Esophagus squamous epithelium (tissue), 4 donors: ENCODE measurements around the gene AUTS2.

Source experiments
- POLR2A ChIP-seq, 4 donors: fragments of 450-650 bp; IDR thresholded peaks; one replicate each; pipeline ENCODE4 v1.6.1; 2017; ENCODE audit warnings: antibody characterized with exemption in 4 of 4, mild to moderate bottlenecking in 4 of 4, moderate library complexity in 3 of 4
- TF ChIP-seq, protein P1 (sequence below), 6 experiments: fragments of 450-650 bp in 4 of 6; fragments of 200-600 bp in 2 of 6; sonication (generic) in 2 of 6; IDR thresholded peaks; one replicate each; pipeline ENCODE4 v1.5.1; 2016 to 2019; ENCODE audit warnings: antibody characterized with exemption in 6 of 6, mild to moderate bottlenecking in 4 of 6, moderate library complexity in 4 of 6

DNA sequence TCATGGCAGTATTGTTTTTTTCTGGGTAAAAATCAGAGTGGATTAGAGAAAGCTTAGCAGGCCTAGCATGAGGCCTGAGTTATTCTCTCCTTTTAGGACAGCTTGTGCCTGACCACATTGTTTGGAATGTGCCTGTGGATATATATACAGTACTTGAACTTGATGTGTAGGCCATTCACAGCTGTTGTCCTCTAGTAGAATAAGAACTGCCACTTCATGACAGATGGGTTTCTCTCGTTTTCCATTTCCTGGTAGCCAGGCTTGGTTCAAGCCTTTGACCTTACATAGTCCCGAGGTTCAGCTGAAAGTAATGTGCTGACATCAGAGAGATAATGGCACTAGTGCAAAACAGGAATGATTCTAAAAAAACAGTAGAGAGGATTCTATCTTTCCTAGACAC is 473.9 kb downstream of the AUTS2 start:
- TF ChIP-seq, protein P1, sequence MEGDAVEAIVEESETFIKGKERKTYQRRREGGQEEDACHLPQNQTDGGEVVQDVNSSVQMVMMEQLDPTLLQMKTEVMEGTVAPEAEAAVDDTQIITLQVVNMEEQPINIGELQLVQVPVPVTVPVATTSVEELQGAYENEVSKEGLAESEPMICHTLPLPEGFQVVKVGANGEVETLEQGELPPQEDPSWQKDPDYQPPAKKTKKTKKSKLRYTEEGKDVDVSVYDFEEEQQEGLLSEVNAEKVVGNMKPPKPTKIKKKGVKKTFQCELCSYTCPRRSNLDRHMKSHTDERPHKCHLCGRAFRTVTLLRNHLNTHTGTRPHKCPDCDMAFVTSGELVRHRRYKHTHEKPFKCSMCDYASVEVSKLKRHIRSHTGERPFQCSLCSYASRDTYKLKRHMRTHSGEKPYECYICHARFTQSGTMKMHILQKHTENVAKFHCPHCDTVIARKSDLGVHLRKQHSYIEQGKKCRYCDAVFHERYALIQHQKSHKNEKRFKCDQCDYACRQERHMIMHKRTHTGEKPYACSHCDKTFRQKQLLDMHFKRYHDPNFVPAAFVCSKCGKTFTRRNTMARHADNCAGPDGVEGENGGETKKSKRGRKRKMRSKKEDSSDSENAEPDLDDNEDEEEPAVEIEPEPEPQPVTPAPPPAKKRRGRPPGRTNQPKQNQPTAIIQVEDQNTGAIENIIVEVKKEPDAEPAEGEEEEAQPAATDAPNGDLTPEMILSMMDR (IDR thresholded peaks at IDR 0.05) = no peak
- TF ChIP-seq POLR2A (IDR thresholded peaks at IDR 0.05) = no peak
